HL-60 (cell line): Measurements from ENCODE around the gene PNPLA7.
A peak's percentile ranks its signal among the peaks of the same experiment; 100 is the strongest.

Experiments
- POLR2AphosphoS5 ChIP-seq: IDR thresholded peaks from 2 replicates; pipeline ENCODE4 v1.6.1; 2012; ENCODE audit warnings: low read depth
- TF ChIP-seq, protein P1 (sequence below): IDR thresholded peaks from one replicate; pipeline ENCODE4 v1.5.1; 2011; ENCODE audit warnings: low read length, control low read depth, inconsistent platforms; ENCODE audit not compliant: insufficient read depth
- TF ChIP-seq, protein P2 (sequence below): IDR thresholded peaks from 2 replicates; pipeline ENCODE4 v1.6.1; 2012; ENCODE audit warnings: low read depth; ENCODE audit not compliant: insufficient replicate concordance

DNA sequence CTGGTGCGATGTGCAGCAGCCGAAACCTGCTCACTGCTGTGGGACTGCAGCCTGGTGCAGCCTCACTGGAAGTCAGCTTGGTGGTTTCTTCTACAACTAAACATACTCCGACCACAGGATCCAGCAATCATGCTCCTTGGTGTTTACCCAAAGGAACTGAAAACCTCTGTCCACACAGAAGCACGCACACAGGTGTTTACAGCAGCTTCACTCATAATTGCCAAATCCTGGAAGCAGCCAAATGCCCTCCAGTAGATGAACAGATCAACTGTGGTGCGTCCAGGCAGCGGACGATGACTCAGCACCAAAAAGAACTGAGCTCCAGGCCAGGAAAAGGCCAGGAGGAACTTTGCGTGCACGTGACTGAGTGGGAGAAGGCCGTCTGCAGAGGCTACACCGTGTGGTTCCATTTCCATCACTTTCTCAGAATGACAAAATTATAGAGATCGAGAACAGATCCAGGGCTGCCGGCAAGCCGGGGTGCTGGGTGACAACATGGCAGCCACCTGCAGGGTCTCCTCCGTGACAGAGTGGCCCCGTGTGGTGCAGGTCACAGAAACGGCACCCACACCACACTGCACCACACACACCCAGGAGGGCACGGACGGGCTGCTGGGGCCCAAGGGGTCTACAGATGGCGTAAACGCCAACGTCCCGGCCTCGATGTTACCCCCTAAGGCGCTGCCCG lies 68.0 kb downstream of the PNPLA7 start:
- TF ChIP-seq, protein P1, sequence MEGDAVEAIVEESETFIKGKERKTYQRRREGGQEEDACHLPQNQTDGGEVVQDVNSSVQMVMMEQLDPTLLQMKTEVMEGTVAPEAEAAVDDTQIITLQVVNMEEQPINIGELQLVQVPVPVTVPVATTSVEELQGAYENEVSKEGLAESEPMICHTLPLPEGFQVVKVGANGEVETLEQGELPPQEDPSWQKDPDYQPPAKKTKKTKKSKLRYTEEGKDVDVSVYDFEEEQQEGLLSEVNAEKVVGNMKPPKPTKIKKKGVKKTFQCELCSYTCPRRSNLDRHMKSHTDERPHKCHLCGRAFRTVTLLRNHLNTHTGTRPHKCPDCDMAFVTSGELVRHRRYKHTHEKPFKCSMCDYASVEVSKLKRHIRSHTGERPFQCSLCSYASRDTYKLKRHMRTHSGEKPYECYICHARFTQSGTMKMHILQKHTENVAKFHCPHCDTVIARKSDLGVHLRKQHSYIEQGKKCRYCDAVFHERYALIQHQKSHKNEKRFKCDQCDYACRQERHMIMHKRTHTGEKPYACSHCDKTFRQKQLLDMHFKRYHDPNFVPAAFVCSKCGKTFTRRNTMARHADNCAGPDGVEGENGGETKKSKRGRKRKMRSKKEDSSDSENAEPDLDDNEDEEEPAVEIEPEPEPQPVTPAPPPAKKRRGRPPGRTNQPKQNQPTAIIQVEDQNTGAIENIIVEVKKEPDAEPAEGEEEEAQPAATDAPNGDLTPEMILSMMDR: no peak
- TF ChIP-seq POLR2AphosphoS5: peak; percentile 82
- TF ChIP-seq, protein P2, sequence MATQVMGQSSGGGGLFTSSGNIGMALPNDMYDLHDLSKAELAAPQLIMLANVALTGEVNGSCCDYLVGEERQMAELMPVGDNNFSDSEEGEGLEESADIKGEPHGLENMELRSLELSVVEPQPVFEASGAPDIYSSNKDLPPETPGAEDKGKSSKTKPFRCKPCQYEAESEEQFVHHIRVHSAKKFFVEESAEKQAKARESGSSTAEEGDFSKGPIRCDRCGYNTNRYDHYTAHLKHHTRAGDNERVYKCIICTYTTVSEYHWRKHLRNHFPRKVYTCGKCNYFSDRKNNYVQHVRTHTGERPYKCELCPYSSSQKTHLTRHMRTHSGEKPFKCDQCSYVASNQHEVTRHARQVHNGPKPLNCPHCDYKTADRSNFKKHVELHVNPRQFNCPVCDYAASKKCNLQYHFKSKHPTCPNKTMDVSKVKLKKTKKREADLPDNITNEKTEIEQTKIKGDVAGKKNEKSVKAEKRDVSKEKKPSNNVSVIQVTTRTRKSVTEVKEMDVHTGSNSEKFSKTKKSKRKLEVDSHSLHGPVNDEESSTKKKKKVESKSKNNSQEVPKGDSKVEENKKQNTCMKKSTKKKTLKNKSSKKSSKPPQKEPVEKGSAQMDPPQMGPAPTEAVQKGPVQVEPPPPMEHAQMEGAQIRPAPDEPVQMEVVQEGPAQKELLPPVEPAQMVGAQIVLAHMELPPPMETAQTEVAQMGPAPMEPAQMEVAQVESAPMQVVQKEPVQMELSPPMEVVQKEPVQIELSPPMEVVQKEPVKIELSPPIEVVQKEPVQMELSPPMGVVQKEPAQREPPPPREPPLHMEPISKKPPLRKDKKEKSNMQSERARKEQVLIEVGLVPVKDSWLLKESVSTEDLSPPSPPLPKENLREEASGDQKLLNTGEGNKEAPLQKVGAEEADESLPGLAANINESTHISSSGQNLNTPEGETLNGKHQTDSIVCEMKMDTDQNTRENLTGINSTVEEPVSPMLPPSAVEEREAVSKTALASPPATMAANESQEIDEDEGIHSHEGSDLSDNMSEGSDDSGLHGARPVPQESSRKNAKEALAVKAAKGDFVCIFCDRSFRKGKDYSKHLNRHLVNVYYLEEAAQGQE: no peak
